Heart left ventricle (tissue), 16 donors: ENCODE results near the gene CEND1. TPM values are rescaled to one million over a fixed set of nuclear protein-coding genes. Genes with fewer than 3 reads are reported as not detected.

Source experiments
- ATAC-seq, 4 donors: fragments of 200-7000 bp; cut with Tn5 transposase; one replicate each; pipeline ENCODE4 v1.9.1; 2020 to 2022; ENCODE audit warnings: moderate library complexity in 4 of 4, mild to moderate bottlenecking in 3 of 4, moderate number of reproducible peaks in 1 of 4
- DNase-seq, 5 donors: peaks; one replicate each; pipeline ENCODE4 v3.0.0-alpha.2; 2020
- H3K27ac ChIP-seq, 12 donors: fragments of 200-600 bp; sonication (generic) in 4 of 12; one replicate each; pipeline versions ENCODE4 v1.5.0 to v1.8.0; 2016 to 2022; ENCODE audit warnings: mild to moderate bottlenecking in 2 of 12
- H3K27me3 ChIP-seq, 9 donors: fragments of 200-600 bp; sonication (generic) in 2 of 9; one replicate each; pipeline versions ENCODE4 v1.5.1 to v1.8.0; 2016 to 2022; ENCODE audit warnings: mild to moderate bottlenecking in 3 of 9
- H3K36me3 ChIP-seq, 9 donors: fragments of 200-600 bp; sonication (generic) in 2 of 9; one replicate each; pipeline versions ENCODE4 v1.5.0 to v1.8.0; 2018 to 2022; ENCODE audit warnings: mild to moderate bottlenecking in 2 of 9
- H3K4me1 ChIP-seq, 12 donors: fragments of 200-600 bp; sonication (generic) in 4 of 12; one replicate each; pipeline versions ENCODE4 v1.5.0 to v1.8.0; 2016 to 2022; ENCODE audit warnings: mild to moderate bottlenecking in 3 of 12
- H3K4me3 ChIP-seq, 12 donors: fragments of 200-600 bp; sonication (generic) in 4 of 12; one replicate each; pipeline versions ENCODE4 v1.5.0 to v1.8.0; 2017 to 2022; ENCODE audit warnings: mild to moderate bottlenecking in 9 of 12, moderate library complexity in 4 of 12
- H3K9me3 ChIP-seq, 12 donors: fragments of 200-600 bp; sonication (generic) in 4 of 12; one replicate each; pipeline versions ENCODE4 v1.5.0 to v1.8.0; 2016 to 2022; ENCODE audit warnings: mild to moderate bottlenecking in 1 of 12
- CTCF ChIP-seq, 12 donors: fragments of 200-600 bp; sonication (generic) in 4 of 12; IDR thresholded peaks; one replicate each; pipeline versions ENCODE4 v1.5.0 to v1.8.0; 2018 to 2022; ENCODE audit warnings: antibody characterized with exemption in 12 of 12, mild to moderate bottlenecking in 5 of 12
- POLR2A ChIP-seq, 2 donors: fragments of 450-650 bp; IDR thresholded peaks; one replicate each; pipeline ENCODE4 v1.6.1; 2017; ENCODE audit warnings: antibody characterized with exemption in 2 of 2, mild to moderate bottlenecking in 2 of 2, moderate library complexity in 2 of 2
- WGBS, 4 donors: extraction: QIAGEN DNeasy Blood & Tissue Kit in 2 of 4; methylation state at CpG; one replicate each; pipeline versions ENCODE4 v1.1.5 to v1.1.7; 2013 to 2018; 5-methylcytosine and 5-hydroxymethylcytosine counted together
- intact Hi-C, 10 donors: fragments of 100-400 bp; cut with DNase I; formaldehyde crosslinking; loops; one replicate each; pipeline versions ENCODE4 v1.11.1 to v1.14.2; 2022
- polyA plus RNA-seq, 2 donors: library from polyadenylated mRNA; stranded (reverse); fragments of 200-250 nt; gene quantifications; one replicate each; pipeline ENCODE4 v1.2.3, GENCODE V29; 2013
- total RNA-seq, 9 donors: library from RNA; depleted of rRNA in 2 of 9; stranded (reverse); fragments of >200 nt in 2 of 9; fragmentation: NEBNext Ultra II Directional in 3 of 9; extraction: Animal tissue kit (Norgen Biotek cat#: 25700) in 3 of 9; gene quantifications; one replicate each; pipeline versions ENCODE4 v1.1.0 to v1.2.4, GENCODE V29; 2016 to 2023
- donor health status: ischemic (EF 13 %, LVEDD 7.1; RV severe dilation, severe dysfunction).
- donor health status: healthy with polysubstance abuse.
- donor health status: DM: no; HTN: yes; CAD: no.
- donor health status: DM: no; HTN: no; CAD: no.
- donor health status: ischemic (EF 25% LVEDD 6.9; RV normal size, moderate dysfunction).
- donor health status: ischemic (EF 25% LVEDD 5.7; RV mildly dilated, moderate dysfunction).
- donor health status: healthy.
- donor health status: DM: yes; HTN: yes; CAD: no.
- donor health status: ischemic (EF 35%, LVEDD 5.7; RV mildly dilated, moderate dysfunction).
- donor health status: nonischemic (EF 11% LVEDD 7.7; RV severe dilation, severe dysfunction).
- donor health status: DM: yes; HTN: yes; CAD: no.
- donor health status: PGD.
- donor health status: ischemic (EF 29% LVEDD 5.4; RV normal size, mild dysfunction).
- donor health status: nonischemic (EF 23%, LVEDD 6.1; RV moderate dilation, normal function).

Gene CEND1
- total and polyA plus RNA-seq, 11 donors: 0.25 to 1.1 (median 0.44) TPM; not detected in 2

GRCh38 chr11:812390-812789 lies 22.5 kb upstream of the CEND1 start:
- Histone ChIP-seq H3K36me3 (peaks cover 3 to 42% (median 32%) of the 10 kb centered on the region in 9 donors), H3K4me3 (no peak overlapping the region), H3K27ac (no peak overlapping the region), H3K27me3 (no peaks in the 10 kb centered on the region), H3K4me1 (peaks cover 2 to 34% (median 25%) of the 10 kb centered on the region in 12 donors), H3K9me3 (no peaks in the 10 kb centered on the region)
- ATAC-seq (no peak), DNase-seq (no peak)
- intact Hi-C loops: no loop called here
- TF ChIP-seq POLR2A (IDR thresholded peaks at IDR 0.05) (no peak), CTCF (IDR thresholded peaks at IDR 0.05) (no peak)
- WGBS, 4 donors: 83 to 88% (median 86%) methylated on average over 3 of the region's 3 CpGs

- Histone ChIP-seq H3K27me3 (no peaks in the 10 kb centered on the region), H3K4me3 (peak overlapping the region in 7 of 12 donors; percentile 79 to 100 (median 97)), H3K27ac (peak overlapping the region in 3 of 12 donors; percentile 14 to 98 (median 97)), H3K4me1 (peaks cover 2 to 34% (median 25%) of the 10 kb centered on the region in 12 donors), H3K9me3 (no peaks in the 10 kb centered on the region), H3K36me3 (peaks cover 3 to 42% (median 32%) of the 10 kb centered on the region in 9 donors)
- ATAC-seq (no peak), DNase-seq (no peak)
- WGBS, 4 donors: 54 to 66% (median 62%) methylated on average over 7 to 14 of the region's 14 CpGs
- TF ChIP-seq CTCF (IDR thresholded peaks at IDR 0.05) (peak in 1 of 12 donors; percentile 15), POLR2A (IDR thresholded peaks at IDR 0.05) (no peak)
- intact Hi-C loops: no loop called here
Measured at GRCh38 chr11:811446-812245, 21.8 kb upstream of the CEND1 start.

- H3K9me3 ChIP-seq: no peaks in the 10 kb centered on the region
- H3K27ac ChIP-seq: peak overlapping the region; percentile 76 to 100 (median 96)
- H3K4me3 ChIP-seq: peak overlapping the region; percentile 73 to 100 (median 96)
- ATAC-seq (peak in 1 of 4 donors; percentile 0), DNase-seq (no peak)
- intact Hi-C loops: no loop called here
- no peak for TF ChIP-seq POLR2A (IDR thresholded peaks at IDR 0.05)
- no peak for TF ChIP-seq CTCF (IDR thresholded peaks at IDR 0.05)
- WGBS, 4 donors: 0% methylated on average over 34 to 55 of the region's 55 CpGs
- peaks cover 2 to 44% (median 30%) of the 10 kb centered on the region in 12 donors for H3K4me1 ChIP-seq
- H3K36me3 ChIP-seq: peaks cover 3 to 39% (median 32%) of the 10 kb centered on the region in 9 donors
- H3K27me3 ChIP-seq: no peaks in the 10 kb centered on the region
Measured at GRCh38 chr11:810040-810567, 20.2 kb upstream of the CEND1 start.
